IPS-11a (cell line): ENCODE data around the gene SPACA7.

Experiments
- H3K4me3 ChIP-seq: one replicate; pipeline ENCODE4 v1.5.1; 2013; ENCODE audit warnings: low read depth, low read length, control low read depth

Gene SPACA7

GRCh38 chr13:112376050-112376681 lies at the start of gene SPACA7:
SPACA7 (plus strand) TSS chr13:112376355; CDS start chr13:112376386, 31 bp downstream.
- H3K4me3 ChIP-seq: no peak within 1 kb of the TSS

DNA sequence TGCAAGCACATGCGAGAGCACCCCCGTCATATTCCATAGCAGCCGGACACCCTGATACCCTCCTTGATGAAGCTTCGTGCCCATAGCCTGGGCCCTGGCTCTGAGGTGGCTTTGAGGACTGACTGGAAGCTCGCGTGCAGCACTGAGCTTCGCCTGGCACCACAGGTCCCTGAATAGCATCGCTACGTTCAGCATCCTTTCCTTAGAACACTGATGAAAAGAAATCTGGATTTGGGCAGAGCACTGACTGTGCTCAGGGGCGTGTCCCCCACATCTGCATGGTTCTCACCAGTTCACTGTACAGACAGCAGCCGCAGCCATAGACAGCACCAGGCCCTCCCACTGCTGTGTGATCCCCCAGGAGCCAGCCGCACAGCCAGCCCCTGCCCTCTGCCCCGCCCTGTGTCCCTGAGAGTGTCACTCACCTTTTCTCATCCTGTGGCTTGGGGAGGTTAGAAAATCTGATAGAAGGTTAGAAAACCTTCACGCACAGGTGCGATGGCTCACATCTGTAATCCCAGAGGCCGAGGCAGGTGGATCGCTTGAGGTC lies 49.3 kb upstream of the SPACA7 start:
- no peak overlapping the region for H3K4me3 ChIP-seq

DNA sequence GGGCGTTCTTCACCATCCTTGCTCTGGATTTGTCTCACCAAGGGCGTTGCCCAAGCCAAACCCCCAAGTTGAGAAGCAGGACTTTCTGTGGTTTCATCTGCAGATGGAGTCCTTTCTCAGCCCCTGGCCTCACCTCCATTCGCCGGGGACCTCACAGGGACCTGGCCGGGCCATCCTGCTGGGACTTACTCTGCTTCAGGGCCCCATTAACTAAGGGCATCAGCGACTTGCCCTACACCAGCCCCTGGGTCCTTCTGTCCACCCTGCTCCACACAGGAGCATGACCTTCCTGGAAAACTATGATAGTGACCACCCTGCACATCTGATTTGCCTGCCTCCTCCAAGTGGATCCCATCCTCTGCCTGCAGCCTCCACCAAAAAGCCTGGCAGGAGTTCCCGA lies 47.2 kb upstream of the SPACA7 start:
- H3K4me3 ChIP-seq: no peak overlapping the region

- H3K4me3 ChIP-seq: no peak overlapping the region
Observed at GRCh38 chr13:112329376-112329775, 46.8 kb upstream of the SPACA7 start.

DNA sequence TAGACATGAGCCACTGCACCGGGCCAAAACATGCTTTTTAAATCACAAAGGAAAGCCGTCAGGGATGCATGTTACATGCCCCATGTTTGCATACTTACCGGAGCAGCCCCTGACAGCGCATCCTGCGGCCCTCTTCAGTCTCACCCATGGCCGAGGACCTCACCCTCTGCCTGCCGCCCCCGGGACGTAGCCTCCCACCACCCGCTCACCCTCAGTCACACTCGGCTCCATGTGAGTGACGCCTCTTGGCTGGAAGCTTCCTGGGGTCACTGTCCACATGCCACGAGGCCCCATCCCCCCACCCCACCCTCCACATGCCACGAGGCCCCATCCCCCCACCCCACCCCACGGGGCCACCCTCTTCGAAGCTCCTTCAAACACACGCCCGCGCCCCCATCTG lies 46.1 kb upstream of the SPACA7 start:
- H3K4me3 ChIP-seq: no peak overlapping the region

GRCh38 chr13:112330479-112331381 lies 45.4 kb upstream of the SPACA7 start:
- no peak overlapping the region for H3K4me3 ChIP-seq

GRCh38 chr13:112331675-112332074 lies 44.5 kb upstream of the SPACA7 start:
- H3K4me3 ChIP-seq: no peak overlapping the region

- H3K4me3 ChIP-seq: no peak overlapping the region
Observed at GRCh38 chr13:112332727-112333126, 43.4 kb upstream of the SPACA7 start.

DNA sequence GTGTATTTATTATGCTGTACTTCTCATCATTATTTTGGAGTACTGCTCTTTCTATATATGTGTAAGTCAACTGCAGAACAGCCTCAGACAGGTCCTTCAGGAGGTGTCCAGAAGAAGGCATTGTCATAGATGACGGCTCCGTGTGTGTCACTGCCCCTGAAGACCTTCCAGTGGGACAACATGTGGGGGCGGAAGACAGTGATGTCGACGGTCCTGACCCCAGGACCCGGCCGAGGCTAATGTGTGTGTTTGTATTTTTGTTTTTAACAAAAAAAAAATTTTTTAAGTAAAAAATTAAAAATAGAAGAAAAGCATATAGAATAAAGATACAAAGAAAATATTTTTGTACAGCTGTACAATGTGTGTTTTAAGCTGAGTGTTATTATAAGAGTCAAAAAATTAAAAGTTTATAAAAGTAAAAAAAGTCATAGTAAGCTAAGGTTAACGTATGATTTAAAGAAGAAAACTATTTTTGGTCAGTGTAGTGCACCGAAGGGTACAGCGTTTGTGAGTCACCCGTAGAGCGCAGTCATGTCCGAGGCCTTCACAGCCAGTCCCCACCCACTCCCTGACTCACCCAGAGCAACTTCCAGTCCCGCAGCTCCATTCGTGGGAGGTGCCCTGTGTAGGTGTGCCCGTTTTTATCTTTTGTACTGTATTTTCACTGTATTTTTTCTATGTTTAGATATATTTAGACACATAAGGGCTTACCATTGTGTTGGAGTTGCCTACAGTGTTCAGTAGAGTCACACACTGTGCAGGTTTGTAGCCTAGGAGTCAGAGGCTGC lies 42.2 kb upstream of the SPACA7 start:
- no peak overlapping the region for H3K4me3 ChIP-seq

- no peak overlapping the region for H3K4me3 ChIP-seq
Observed at GRCh38 chr13:112335135-112335534, 41.0 kb upstream of the SPACA7 start.

- H3K4me3 ChIP-seq: no peak overlapping the region
Observed at GRCh38 chr13:112341446-112341845, 34.7 kb upstream of the SPACA7 start.

GRCh38 chr13:112341976-112342735 lies 34.0 kb upstream of the SPACA7 start:
- no peak overlapping the region for H3K4me3 ChIP-seq

GRCh38 chr13:112342841-112343361 lies 33.3 kb upstream of the SPACA7 start:
- no peak overlapping the region for H3K4me3 ChIP-seq

DNA sequence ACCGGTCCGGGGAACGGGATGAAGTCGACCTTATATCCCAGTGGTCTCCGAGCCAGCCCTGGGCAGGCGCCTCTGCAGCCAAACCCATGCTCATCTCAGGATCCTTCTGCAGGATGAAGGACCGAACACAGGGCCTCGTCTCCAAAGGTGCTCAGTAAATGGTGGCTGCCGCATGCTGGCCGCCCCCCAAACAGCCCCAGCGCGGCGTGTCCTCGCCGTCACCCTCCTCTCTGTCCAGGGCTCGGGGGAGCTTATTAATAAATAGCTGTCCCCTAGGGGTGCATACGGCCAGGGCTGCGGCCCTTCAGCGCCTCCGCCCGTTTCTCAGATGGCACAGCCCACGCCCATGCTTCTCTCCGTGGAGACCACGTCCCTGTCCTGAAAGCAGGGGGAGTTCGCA lies 32.6 kb upstream of the SPACA7 start:
- no peak overlapping the region for H3K4me3 ChIP-seq

DNA sequence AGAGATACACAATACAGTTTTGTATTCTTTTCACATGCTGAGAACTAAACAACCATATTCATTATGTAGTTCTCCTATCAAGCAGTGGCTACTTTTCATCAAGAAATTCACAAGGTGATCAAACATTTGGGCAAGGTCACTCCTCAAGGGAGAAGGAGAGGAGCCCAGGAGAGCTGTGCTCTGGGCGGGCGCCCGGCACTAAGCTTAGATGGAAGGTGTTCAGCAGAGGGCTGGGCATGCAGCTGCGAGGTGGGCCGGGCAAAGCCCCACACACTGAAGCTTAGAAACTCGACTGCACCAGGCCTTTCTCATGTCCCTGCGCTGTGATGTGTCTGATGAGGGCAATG lies 30.4 kb upstream of the SPACA7 start:
- no peak overlapping the region for H3K4me3 ChIP-seq

DNA sequence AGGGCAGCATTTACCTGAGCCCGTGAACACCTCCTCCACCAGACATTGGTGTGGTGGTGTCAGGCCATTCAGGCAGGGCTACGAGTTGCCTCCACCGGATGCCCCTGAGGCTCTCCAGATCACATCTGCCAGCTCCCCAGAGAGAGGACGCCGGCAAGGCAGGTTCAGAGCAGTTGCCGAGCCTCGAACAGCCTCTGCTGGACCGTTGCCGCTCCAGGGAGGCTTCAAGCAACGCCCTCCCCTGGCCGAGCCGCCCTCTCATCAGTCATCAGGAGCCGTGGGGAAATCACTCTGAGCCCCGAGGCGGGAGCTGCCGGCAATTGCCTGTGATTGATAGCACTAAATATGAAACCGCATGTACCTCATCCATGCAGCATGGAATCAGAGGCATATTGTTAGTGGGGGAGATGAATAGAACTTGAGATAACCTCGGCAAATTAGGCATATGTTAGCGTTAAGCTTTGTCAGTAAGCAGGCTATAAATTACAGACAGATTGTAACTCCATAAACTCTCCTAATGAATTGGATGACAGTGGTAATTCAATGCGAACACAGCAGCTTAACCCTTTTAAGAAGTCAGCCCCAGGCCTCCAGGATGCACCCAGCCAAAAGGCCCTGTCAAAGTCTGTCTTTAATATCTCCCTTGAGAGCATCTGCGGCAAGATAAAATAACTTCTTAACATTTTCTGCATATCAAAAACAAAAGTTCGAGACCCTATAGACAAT lies 29.8 kb upstream of the SPACA7 start:
- no peak overlapping the region for H3K4me3 ChIP-seq

DNA sequence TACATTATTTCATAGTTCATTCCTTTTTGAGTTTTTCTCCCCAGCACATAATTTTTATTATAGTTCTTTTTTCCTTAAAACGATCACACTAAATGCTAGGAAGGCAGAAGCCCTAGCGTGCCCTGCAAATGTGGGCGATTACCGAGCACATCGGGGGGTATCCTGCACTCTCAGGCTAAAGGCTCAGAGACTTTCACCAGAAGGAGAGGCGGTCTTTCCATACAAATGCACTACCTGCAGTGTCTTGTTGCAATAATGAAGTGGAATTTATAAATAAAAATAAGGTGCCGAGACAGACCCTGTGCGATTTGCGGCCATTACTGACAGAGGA lies 29.3 kb upstream of the SPACA7 start:
- H3K4me3 ChIP-seq: no peak overlapping the region

GRCh38 chr13:112347986-112348385 lies 28.2 kb upstream of the SPACA7 start:
- no peak overlapping the region for H3K4me3 ChIP-seq

- H3K4me3 ChIP-seq: no peak overlapping the region
Observed at GRCh38 chr13:112348642-112349345, 27.4 kb upstream of the SPACA7 start.
